ENCODE data around the gene MORN4.

DNA sequence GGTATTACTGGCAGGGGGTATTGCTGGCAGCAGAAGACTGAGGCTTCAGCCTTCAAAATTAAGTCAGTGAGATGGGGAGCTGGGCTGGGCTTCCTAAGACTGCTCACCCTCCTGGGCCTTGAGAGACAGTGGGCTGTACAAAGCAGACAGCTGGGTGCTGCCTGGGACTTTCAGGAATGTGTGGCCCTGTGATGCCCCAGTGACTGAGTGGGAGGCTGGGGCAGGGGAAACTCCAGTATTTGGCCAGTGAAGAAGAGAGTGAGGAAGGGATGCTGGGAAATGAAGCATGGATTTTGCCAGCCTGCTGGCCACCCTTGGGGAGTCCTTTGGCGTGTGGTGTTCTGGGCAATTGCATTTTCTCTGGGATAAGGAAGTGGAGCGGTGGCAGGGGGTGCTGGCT is 60.3 kb downstream of the MORN4 start:
- no peak for TF ChIP-seq CTCF (IDR thresholded peaks at IDR 0.05)
- TF ChIP-seq POLR2A (IDR thresholded peaks at IDR 0.05): no peak
- no peak for TF ChIP-seq EP300 (IDR thresholded peaks at IDR 0.05)
- no peak for TF ChIP-seq POLR2AphosphoS5 (IDR thresholded peaks at IDR 0.05)
